Stimulated activated CD4-positive, alpha-beta T cell treated with anti-CD3 and anti-CD28 coated beads, Interleukin-2, amount 100 ng/mL, for 4 hours (primary cell): ENCODE measurements around the gene BMERB1.
A peak's percentile ranks its signal among the peaks of the same experiment; 100 is the strongest.
"Not testable (repeated sequence)": the region's sequence is repeated elsewhere in the genome, so short reads cannot be mapped to it uniquely, and the experiment has no call there.

Source experiments
- DNase-seq: peaks from one replicate; pipeline ENCODE4 v3.0.0-alpha.2; 2020; ENCODE audit warnings: low read depth

The BMERB1 gene

DNA sequence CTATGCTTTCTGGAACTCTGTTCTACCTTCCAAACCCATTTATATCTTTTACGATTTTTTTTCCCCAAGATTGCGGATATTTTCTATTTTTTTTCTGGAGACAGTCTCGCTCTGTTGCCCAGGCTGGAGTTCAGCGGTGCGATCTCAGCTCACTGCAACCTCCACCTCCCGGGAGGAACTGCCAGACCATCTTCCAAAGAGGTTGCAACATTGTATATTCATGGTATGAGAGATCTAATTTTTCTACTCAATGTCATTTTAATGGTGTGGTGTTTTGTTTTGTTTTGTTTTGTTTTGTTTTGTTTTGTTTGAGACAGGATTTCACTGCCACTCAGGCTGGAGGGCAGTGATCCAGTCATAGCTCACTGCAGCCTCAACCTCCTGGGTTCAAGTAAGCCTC lies 8.5 kb upstream of the BMERB1 start:
- no peak for DNase-seq

DNA sequence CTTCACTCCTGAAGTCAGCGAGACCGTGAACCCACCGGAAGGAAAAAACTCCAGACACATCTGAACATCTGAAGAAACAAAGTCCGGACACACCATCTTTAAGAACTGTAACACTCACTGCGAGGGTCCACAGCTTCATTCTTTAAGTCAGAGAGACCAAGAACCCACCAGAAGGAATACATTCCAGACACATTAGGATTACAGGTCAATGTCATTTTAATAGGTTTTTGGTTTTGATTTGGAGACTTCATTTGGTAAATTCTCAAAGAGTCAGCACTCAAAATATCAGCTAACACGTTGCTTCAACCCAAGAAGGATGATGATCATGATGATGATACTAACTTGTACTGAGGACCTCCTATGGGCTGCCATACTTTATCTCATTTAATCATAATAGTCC lies 7.6 kb upstream of the BMERB1 start:
- no peak for DNase-seq

DNA sequence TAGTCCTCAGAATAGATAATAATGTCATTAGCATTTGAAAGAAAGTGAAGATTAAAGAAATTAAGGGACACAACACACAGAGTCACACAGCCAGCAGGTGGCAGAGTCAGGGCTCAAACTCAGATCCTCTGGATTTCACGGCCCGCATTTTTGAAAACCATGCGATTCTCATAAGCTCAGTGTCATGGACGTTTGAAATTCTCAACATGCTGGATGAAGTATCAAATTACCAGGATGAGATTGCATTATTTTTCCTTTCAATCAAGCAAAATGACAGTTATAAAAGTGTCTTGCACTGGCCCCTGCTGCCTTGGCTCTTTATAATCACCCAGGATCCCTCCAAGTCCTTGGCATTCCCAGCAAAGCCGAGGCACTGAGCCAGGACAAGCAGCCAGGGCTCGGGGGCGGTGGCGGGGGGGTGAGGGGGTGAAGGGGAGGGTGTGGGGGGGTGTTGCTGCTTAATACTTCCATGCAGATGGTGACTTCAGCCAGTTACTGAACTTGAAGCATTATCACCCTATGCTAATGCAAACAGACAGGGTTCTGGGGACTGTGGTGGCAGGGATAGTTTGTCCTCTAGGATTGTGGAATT lies 6.6 kb upstream of the BMERB1 start:
- peak; percentile 33 for DNase-seq

GRCh38 chr16:15430884-15431283 lies 3.5 kb upstream of the BMERB1 start:
- not testable (repeated sequence) for DNase-seq

GRCh38 chr16:15434079-15434424 lies 336 bp upstream of the BMERB1 start:
- no peak for DNase-seq

DNA sequence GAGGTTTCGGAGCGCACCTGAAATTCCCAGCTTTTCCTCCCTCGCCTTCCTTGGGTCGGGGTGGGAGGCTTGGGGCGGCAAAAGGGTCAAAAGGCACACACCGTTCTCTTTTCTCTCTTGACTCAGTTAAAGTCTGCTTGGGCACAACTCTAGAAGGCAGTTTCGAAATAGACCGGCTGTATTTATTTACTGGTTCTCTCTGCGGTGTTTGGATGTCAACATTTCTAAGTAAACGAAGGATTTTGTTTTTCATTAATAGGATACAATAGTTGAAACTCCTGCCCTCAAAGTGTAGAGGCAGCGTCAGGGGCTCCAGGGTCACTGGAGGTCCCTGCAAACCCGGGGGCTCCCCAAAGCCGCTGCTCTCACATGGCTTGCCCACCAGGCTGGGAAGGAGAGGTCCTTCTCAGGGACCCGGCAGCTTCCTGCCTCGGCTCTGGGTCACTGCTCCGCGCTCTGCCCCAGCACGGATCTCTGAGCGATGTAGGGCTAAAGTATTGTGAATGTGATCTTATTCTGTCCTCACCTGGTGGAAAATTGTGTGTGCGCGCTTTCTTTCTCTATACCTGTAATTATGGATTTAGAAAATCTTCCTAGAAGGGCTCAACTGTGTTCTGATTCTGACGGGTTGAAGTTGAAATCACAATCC lies 952 bp downstream of the BMERB1 start:
- no peak for DNase-seq

GRCh38 chr16:15439102-15439501 lies 4.7 kb downstream of the BMERB1 start:
- no peak for DNase-seq

DNA sequence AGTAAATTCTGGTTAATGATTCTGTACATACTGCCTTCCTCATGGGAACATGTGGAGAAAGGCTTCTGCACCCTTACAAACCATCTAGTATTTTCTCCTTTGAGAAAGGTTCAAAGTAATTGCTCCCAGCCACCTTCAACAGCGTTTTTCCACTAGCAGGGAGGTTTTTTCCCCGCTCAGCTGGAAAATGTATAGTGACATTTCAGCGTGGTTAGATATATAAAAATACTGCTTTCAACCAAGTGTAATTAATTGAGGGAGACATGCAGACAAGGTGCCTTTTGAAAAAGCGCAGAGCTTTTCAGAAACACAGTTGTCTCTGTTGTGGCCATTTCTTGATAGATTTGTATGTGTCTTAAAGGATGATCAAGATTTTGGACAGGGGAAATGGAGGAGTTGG lies 5.1 kb downstream of the BMERB1 start:
- DNase-seq: no peak

- DNase-seq: no peak
These were observed 6.5 kb downstream of the BMERB1 start for GRCh38 chr16:15440852-15441251.

GRCh38 chr16:15442140-15442539 lies 7.8 kb downstream of the BMERB1 start:
- not testable (repeated sequence) for DNase-seq

GRCh38 chr16:15443753-15444152 lies 9.4 kb downstream of the BMERB1 start:
- DNase-seq: no peak

GRCh38 chr16:15444264-15444663 lies 9.9 kb downstream of the BMERB1 start:
- DNase-seq: no peak

DNA sequence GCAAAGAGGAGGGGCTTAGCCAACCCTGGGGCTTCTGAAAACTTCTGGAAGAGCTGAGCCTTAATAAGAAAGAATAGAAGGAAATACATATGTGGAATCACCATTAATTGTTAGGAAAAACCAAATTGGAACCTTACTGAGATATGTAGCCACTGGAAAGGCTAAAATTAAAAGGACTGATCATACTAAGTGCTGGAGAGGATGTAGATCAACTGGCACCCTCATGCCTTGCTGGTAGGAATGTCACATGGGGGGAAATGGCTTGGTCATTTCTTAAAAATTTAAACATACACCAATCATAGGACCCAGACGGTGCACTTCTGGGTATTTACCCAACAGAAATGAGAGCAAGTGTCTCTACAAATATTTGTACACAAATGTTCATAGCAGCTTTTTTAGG lies 11.1 kb downstream of the BMERB1 start:
- DNase-seq: no peak

- no peak for DNase-seq
These were observed 12.5 kb downstream of the BMERB1 start for GRCh38 chr16:15446901-15447300.

GRCh38 chr16:15450624-15451023 lies 16.2 kb downstream of the BMERB1 start:
- DNase-seq: no peak

GRCh38 chr16:15451098-15451731 lies 16.8 kb downstream of the BMERB1 start:
- DNase-seq: no peak

DNA sequence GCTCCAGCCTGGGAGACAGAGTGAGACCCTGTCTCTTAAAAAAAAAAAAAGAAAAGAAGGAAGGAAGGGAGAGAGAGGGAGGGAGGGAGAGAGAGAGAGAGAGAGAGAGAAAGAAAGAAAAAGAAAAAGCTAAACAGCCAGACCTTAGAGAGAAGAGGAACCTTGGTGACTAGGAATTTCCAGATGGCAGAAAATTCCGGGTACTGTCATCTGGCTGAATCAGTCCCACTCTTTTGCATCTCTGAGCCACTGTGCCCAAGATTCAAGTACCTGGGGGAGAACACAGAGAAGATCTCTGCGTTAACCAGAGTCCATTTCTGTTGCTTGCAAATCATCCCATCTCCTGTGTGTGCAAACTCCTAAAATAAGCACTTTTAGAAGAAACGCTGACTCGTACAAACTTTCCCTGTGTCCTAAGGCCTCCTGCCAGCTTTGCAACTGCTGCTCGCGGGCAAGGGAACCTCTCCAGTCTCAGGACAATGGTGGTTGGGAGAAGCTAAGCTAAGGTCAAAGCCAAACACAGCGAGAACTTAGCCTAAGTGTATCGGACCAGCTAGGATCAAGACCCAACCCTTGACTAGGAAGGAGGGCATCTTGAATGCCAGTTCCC lies 18.0 kb downstream of the BMERB1 start:
- no peak for DNase-seq

DNA sequence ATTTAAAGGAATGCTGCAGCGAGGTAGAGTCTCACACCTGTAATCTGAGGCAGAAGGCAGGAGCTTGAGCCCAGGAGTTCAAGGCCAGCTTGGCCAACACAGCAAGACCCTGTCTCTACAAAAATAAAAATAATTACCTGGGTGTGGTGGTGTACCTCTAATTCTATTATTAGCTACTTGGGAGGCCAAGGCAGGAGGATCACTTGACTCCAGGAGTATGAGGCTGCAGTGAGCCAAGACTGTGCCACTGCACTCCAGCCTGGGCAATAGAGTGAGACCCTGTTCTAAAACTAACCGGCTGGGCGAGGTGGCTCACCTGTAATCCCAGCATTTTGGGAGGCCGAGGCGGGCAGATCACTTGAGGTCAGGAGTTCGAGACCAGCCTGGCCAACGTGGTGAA lies 18.9 kb downstream of the BMERB1 start:
- not testable (repeated sequence) for DNase-seq

- not testable (repeated sequence) for DNase-seq
These were observed 20.5 kb downstream of the BMERB1 start for GRCh38 chr16:15454933-15455332.

DNA sequence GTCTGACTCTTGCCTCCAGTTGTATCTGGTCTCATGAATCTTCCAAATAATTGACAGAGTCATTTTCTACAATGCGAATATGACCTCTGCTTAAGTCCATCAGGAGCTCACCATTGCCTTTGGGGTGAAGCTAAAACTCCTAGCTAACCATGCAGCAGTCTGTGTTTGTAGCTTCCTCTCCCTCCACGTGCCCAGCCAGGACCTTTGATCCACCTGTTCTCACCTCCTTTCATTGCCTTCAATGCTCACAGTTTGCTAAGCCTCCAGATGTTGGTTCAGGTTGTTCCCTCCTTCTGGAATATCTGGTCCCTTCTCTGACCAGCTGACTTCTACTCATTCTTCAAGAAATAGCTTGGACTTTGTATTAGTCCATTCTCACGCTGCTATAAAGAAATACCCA lies 23.0 kb downstream of the BMERB1 start:
- no peak for DNase-seq

DNA sequence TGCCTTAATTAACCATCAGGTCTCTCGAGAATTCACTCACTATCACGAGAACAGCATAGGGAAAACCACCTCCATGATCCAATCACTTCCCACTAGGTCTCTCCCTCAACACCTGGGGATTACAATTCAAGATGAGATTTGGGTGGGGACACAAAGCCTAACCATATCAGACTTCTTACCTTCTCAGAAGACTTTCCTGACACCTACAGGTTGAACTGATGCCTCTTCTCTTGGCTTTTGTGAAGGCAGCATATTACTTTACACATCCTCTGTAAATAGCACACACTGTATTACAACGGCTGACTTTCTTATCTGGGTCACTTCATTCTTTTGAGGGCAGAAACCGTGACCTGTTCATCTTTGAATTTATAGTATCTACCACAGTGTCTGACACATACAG lies 23.6 kb downstream of the BMERB1 start:
- DNase-seq: no peak

GRCh38 chr16:15459791-15460190 lies 25.4 kb downstream of the BMERB1 start:
- DNase-seq: no peak

DNA sequence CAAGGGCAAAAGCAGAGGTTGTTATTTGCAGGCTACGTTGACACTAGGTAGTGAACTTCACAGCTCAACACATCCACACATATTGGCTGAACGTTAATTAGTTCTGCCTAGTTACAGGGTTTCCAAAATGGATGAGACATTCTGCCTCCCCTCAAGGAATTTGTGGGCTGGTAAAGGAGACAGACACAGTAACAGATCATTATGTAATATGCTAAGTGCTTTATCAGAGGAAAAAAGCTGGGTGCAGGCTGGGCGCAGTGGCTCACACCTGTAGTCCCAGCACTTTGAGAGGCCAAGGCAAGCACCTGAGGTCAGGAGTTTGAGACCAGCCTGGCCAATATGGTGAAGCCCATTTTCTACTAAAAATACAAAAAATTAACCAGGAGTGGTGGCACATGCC lies 26.2 kb downstream of the BMERB1 start:
- no peak for DNase-seq
